Measurements from ENCODE around the gene RND2. TPM values are rescaled to one million over a fixed set of nuclear protein-coding genes. Genes with fewer than 3 reads are reported as not detected.

Gene RND2
- total RNA-seq, 5 donors from 2014 or later (not counting 1 experiment from before 2014, with no cell fraction given) = 0.08 to 0.64 (median 0.32) TPM

- H3K4me3 Mint-ChIP-seq = no peak overlapping the region
- H3K4me3 ChIP-seq (ENCODE audit: control insufficient read depth in 1 of 2, extremely low read depth in 1 of 2, low read length in 1 of 2) = no peak overlapping the region
- ATAC-seq (replicated peaks in 1 of 4) (no peak), DNase-seq (no peak)
- ChIA-PET POLR2A (no interaction called here), CTCF (no interaction called here)
- no peaks in the 10 kb centered on the region for H3K36me3 ChIP-seq (ENCODE audit: control insufficient read depth in 2 of 2, extremely low read depth in 1 of 2, insufficient read depth in 1 of 2, low read length in 1 of 2)
- H3K27ac Mint-ChIP-seq = no peak overlapping the region
- H3K4me1 Mint-ChIP-seq = no peaks in the 10 kb centered on the region
- WGBS (ENCODE audit: insufficient coverage) = 97% methylated on average over 6 of the region's 10 CpGs
- no peaks in the 10 kb centered on the region for H3K9me3 Mint-ChIP-seq
- no peaks in the 10 kb centered on the region for H3K27me3 ChIP-seq (replicated peaks in 1 of 2; ENCODE audit: control insufficient read depth in 2 of 2, extremely low read depth in 1 of 2, insufficient read depth in 2 of 2, low read length in 1 of 2)
- H3K36me3 Mint-ChIP-seq = no peaks in the 10 kb centered on the region
- no peaks in the 10 kb centered on the region for H3K27me3 Mint-ChIP-seq
- no peaks in the 10 kb centered on the region for H3K9me3 ChIP-seq
- H3K27ac ChIP-seq (ENCODE audit: low read length) = no peak overlapping the region
- H3K4me1 ChIP-seq (ENCODE audit: control insufficient read depth in 1 of 2, extremely low read depth in 1 of 2, insufficient read depth in 2 of 2, low read length in 2 of 2) = no peaks in the 10 kb centered on the region
These were observed 38.1 kb downstream of the RND2 start for GRCh38 chr17:43062984-43063638.

DNA sequence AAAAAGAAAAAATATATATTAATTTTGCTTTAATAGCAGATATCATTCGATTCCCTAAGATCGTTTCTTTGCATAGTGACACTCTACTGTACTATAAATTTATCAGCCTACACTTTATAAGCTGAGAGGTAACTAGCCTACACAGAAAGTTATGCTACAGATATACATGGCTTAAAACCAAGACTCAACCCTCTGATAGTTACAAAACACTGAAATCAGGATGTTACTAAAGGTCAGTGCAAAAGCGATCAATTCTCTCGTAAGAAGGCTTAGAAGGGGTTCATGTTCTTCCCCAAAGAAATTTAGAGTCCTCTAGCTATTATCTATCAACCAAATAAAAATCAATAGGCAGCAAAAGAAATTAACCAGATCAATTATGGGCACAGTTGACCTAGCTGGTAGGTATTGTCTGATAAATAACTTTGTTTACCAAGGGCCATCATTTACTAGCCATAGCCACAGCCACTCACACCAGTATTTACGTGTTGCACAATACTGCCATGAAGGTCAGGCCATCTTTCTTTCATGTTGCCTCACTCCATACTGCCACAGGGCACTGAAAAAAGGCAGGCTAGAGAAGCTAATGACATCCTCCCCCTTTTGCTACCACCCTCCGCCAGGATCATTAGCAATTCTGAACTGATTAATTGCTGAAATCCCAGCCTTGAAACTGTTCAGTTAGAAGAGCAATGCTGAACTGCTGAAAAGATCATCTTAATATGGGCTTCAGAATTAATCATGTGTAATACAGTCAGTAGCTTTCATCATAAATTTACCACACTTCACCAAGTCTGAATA lies 43.7 kb downstream of the RND2 start:
- H3K36me3 ChIP-seq (ENCODE audit: control insufficient read depth in 2 of 2, extremely low read depth in 1 of 2, insufficient read depth in 1 of 2, low read length in 1 of 2) = no peaks in the 10 kb centered on the region
- H3K36me3 Mint-ChIP-seq = no peaks in the 10 kb centered on the region
- H3K9me3 ChIP-seq = no peaks in the 10 kb centered on the region
- H3K9me3 Mint-ChIP-seq = no peaks in the 10 kb centered on the region
- ATAC-seq (replicated peaks in 1 of 4) (no peak), DNase-seq (no peak)
- H3K4me1 ChIP-seq (ENCODE audit: control insufficient read depth in 1 of 2, extremely low read depth in 1 of 2, insufficient read depth in 2 of 2, low read length in 2 of 2) = no peaks in the 10 kb centered on the region
- no peak overlapping the region for H3K4me3 ChIP-seq (ENCODE audit: control insufficient read depth in 1 of 2, extremely low read depth in 1 of 2, low read length in 1 of 2)
- no peaks in the 10 kb centered on the region for H3K4me1 Mint-ChIP-seq
- H3K4me3 Mint-ChIP-seq = no peak overlapping the region
- H3K27ac ChIP-seq (ENCODE audit: low read length) = no peak overlapping the region
- ChIA-PET POLR2A (interaction anchor here in 1 of 2 donors (0.6 kb wide), 1 partner anchor 344 kb away, joined by 4 read pairs; no protein-coding TSS in a partner anchor), CTCF (interaction anchor here in 1 of 2 donors (0.5 kb wide), 1 partner anchor 302 kb away, joined by 6 read pairs; no protein-coding TSS in a partner anchor)
- H3K27ac Mint-ChIP-seq = no peak overlapping the region
- WGBS (ENCODE audit: insufficient coverage) = 90% methylated on average over 1 of the region's 6 CpGs
- H3K27me3 Mint-ChIP-seq = no peaks in the 10 kb centered on the region
- H3K27me3 ChIP-seq (replicated peaks in 1 of 2; ENCODE audit: control insufficient read depth in 2 of 2, extremely low read depth in 1 of 2, insufficient read depth in 2 of 2, low read length in 1 of 2) = no peaks in the 10 kb centered on the region

GRCh38 chr17:43069368-43069898 lies 44.4 kb downstream of the RND2 start:
- ChIA-PET CTCF (interaction anchor here in 1 of 2 donors (0.5 kb wide), 1 partner anchor 302 kb away, joined by 6 read pairs; no protein-coding TSS in a partner anchor), POLR2A (no interaction called here)
- H3K27ac Mint-ChIP-seq = no peak overlapping the region
- H3K4me1 Mint-ChIP-seq = no peaks in the 10 kb centered on the region
- H3K9me3 Mint-ChIP-seq = no peaks in the 10 kb centered on the region
- no peak overlapping the region for H3K4me3 Mint-ChIP-seq
- no peak for DNase-seq
- Histone ChIP-seq H3K9me3 (no peaks in the 10 kb centered on the region), H3K27me3 (replicated peaks in 1 of 2; ENCODE audit: control insufficient read depth in 2 of 2, extremely low read depth in 1 of 2, insufficient read depth in 2 of 2, low read length in 1 of 2) (no peaks in the 10 kb centered on the region), H3K4me1 (ENCODE audit: control insufficient read depth in 1 of 2, extremely low read depth in 1 of 2, insufficient read depth in 2 of 2, low read length in 2 of 2) (no peaks in the 10 kb centered on the region), H3K27ac (ENCODE audit: low read length) (no peak overlapping the region), H3K36me3 (ENCODE audit: control insufficient read depth in 2 of 2, extremely low read depth in 1 of 2, insufficient read depth in 1 of 2, low read length in 1 of 2) (no peaks in the 10 kb centered on the region), H3K4me3 (ENCODE audit: control insufficient read depth in 1 of 2, extremely low read depth in 1 of 2, low read length in 1 of 2) (no peak overlapping the region)
- H3K36me3 Mint-ChIP-seq = no peaks in the 10 kb centered on the region
- ATAC-seq (replicated peaks in 1 of 4) = no peak
- 96% methylated on average over 3 of the region's 3 CpGs for WGBS (ENCODE audit: insufficient coverage)
- H3K27me3 Mint-ChIP-seq = no peaks in the 10 kb centered on the region

DNA sequence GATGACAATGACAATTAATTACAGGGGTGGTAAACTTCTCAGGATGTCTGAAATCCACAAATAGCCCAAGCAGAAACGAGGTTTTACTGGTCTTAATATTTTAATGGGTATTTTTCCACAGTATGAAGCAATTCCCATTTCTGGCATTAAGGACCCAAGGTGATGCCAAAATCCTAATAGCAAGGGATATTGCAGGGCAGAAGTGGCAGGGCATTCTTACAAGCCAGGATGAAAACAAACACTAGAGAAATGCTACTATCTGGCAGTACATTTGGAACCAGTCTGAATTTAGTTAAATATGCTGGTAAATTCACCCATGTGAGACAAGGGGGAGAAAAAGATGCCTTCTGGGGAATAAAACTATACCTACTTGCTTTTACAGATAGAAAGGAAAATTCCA lies 45.2 kb downstream of the RND2 start:
- no peak overlapping the region for H3K4me3 ChIP-seq (ENCODE audit: control insufficient read depth in 1 of 2, extremely low read depth in 1 of 2, low read length in 1 of 2)
- Mint-ChIP-seq H3K4me1 (no peaks in the 10 kb centered on the region), H3K4me3 (no peak overlapping the region), H3K27ac (no peak overlapping the region), H3K36me3 (no peaks in the 10 kb centered on the region), H3K9me3 (no peaks in the 10 kb centered on the region), H3K27me3 (no peaks in the 10 kb centered on the region)
- DNase-seq (no peak), ATAC-seq (replicated peaks in 1 of 4) (no peak)
- ChIA-PET CTCF (no interaction called here), POLR2A (no interaction called here)
- WGBS (ENCODE audit: insufficient coverage) = no CpG with 5 or more reads among the region's 1 CpG
- no peaks in the 10 kb centered on the region for H3K36me3 ChIP-seq (ENCODE audit: control insufficient read depth in 2 of 2, extremely low read depth in 1 of 2, insufficient read depth in 1 of 2, low read length in 1 of 2)
- no peaks in the 10 kb centered on the region for H3K27me3 ChIP-seq (replicated peaks in 1 of 2; ENCODE audit: control insufficient read depth in 2 of 2, extremely low read depth in 1 of 2, insufficient read depth in 2 of 2, low read length in 1 of 2)
- H3K9me3 ChIP-seq = no peaks in the 10 kb centered on the region
- H3K4me1 ChIP-seq (ENCODE audit: control insufficient read depth in 1 of 2, extremely low read depth in 1 of 2, insufficient read depth in 2 of 2, low read length in 2 of 2) = no peaks in the 10 kb centered on the region
- no peak overlapping the region for H3K27ac ChIP-seq (ENCODE audit: low read length)

DNA sequence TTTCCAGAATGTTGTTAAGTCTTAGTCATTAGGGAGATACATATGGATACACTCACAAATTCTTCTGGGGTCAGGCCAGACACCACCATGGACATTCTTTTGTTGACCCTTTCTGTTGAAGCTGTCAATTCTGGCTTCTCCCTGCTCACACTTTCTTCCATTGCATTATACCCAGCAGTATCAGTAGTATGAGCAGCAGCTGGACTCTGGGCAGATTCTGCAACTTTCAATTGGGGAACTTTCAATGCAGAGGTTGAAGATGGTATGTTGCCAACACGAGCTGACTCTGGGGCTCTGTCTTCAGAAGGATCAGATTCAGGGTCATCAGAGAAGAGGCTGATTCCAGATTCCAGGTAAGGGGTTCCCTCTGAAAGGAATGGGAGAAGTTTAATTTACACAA lies 45.8 kb downstream of the RND2 start:
- Mint-ChIP-seq H3K4me1 (no peaks in the 10 kb centered on the region), H3K4me3 (no peak overlapping the region), H3K27ac (no peak overlapping the region), H3K27me3 (no peaks in the 10 kb centered on the region), H3K36me3 (no peaks in the 10 kb centered on the region), H3K9me3 (no peaks in the 10 kb centered on the region)
- POLR2A ChIA-PET = no interaction called here
- 82% methylated on average over 1 of the region's 1 CpG for WGBS (ENCODE audit: insufficient coverage)
- H3K4me1 ChIP-seq (ENCODE audit: control insufficient read depth in 1 of 2, extremely low read depth in 1 of 2, insufficient read depth in 2 of 2, low read length in 2 of 2) = no peaks in the 10 kb centered on the region
- DNase-seq (no peak), ATAC-seq (replicated peaks in 1 of 4) (no peak)
- no peaks in the 10 kb centered on the region for H3K27me3 ChIP-seq (replicated peaks in 1 of 2; ENCODE audit: control insufficient read depth in 2 of 2, extremely low read depth in 1 of 2, insufficient read depth in 2 of 2, low read length in 1 of 2)
- H3K36me3 ChIP-seq (ENCODE audit: control insufficient read depth in 2 of 2, extremely low read depth in 1 of 2, insufficient read depth in 1 of 2, low read length in 1 of 2) = no peaks in the 10 kb centered on the region
- H3K9me3 ChIP-seq = no peaks in the 10 kb centered on the region
- no peak overlapping the region for H3K4me3 ChIP-seq (ENCODE audit: control insufficient read depth in 1 of 2, extremely low read depth in 1 of 2, low read length in 1 of 2)
- no peak overlapping the region for H3K27ac ChIP-seq (ENCODE audit: low read length)
- CTCF ChIA-PET = no interaction called here

DNA sequence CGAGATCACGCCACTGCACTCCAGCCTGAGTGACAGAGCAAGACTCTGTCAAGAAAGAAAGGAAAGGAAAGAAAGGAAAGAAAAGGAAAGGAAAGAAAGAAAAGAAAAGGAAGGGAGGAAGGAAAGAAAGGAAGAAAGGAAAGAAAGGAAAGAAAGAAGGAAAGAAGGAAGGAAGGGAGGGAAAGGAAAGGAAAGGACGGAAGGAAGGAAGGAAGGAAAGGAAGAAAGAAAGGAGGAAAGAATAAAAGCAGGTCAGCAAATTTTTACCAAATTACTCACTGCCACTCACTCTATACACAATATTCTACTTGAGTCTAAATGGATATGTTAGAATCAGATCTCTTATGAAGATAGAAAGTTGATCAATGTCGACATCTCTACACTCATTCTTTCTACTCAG lies 49.8 kb downstream of the RND2 start:
- POLR2A ChIA-PET = interaction anchor here (0.5 to 0.6 kb wide), 2 partner anchors 136 to 1430 kb away, joined by 3 read pairs; no protein-coding TSS in a partner anchor
- H3K27ac ChIP-seq (ENCODE audit: low read length) = no peak overlapping the region
- H3K27me3 ChIP-seq (replicated peaks in 1 of 2; ENCODE audit: control insufficient read depth in 2 of 2, extremely low read depth in 1 of 2, insufficient read depth in 2 of 2, low read length in 1 of 2) = no peaks in the 10 kb centered on the region
- no peak for DNase-seq
- H3K9me3 ChIP-seq = no peaks in the 10 kb centered on the region
- no peaks in the 10 kb centered on the region for H3K27me3 Mint-ChIP-seq
- H3K4me3 Mint-ChIP-seq = no peak overlapping the region
- CTCF ChIA-PET = no interaction called here
- no peaks in the 10 kb centered on the region for H3K4me1 Mint-ChIP-seq
- no peak overlapping the region for H3K27ac Mint-ChIP-seq
- 86% methylated on average over 1 of the region's 4 CpGs for WGBS (ENCODE audit: insufficient coverage)
- no peak for ATAC-seq (replicated peaks in 1 of 4)
- no peaks in the 10 kb centered on the region for H3K36me3 ChIP-seq (ENCODE audit: control insufficient read depth in 2 of 2, extremely low read depth in 1 of 2, insufficient read depth in 1 of 2, low read length in 1 of 2)
- no peaks in the 10 kb centered on the region for H3K9me3 Mint-ChIP-seq
- no peaks in the 10 kb centered on the region for H3K4me1 ChIP-seq (ENCODE audit: control insufficient read depth in 1 of 2, extremely low read depth in 1 of 2, insufficient read depth in 2 of 2, low read length in 2 of 2)
- H3K36me3 Mint-ChIP-seq = no peaks in the 10 kb centered on the region
- no peak overlapping the region for H3K4me3 ChIP-seq (ENCODE audit: control insufficient read depth in 1 of 2, extremely low read depth in 1 of 2, low read length in 1 of 2)

All from T-cell (primary cell).